ENCODE data around the gene RUNX1. TPM values are rescaled to one million over a fixed set of nuclear protein-coding genes. Genes with fewer than 3 reads are reported as not detected.
A peak's percentile ranks its signal among the peaks of the same experiment; 100 is the strongest.

Gene RUNX1
- total RNA-seq, 1 donor from 2014 or later, result 23.9 TPM

- Mint-ChIP-seq H3K27ac (ENCODE audit: unreplicated experiment) (no peak overlapping the region), H3K27me3 (ENCODE audit: unreplicated experiment) (no peaks in the 10 kb centered on the region), H3K9me3 (ENCODE audit: unreplicated experiment) (peaks cover 9% of the 10 kb centered on the region), H3K4me1 (ENCODE audit: unreplicated experiment) (peaks cover 3% of the 10 kb centered on the region), H3K4me3 (ENCODE audit: unreplicated experiment) (no peak overlapping the region), H3K36me3 (ENCODE audit: unreplicated experiment) (no peaks in the 10 kb centered on the region)
- no peak for TF ChIP-seq CTCF (IDR thresholded peaks at IDR 0.05)
- DNase-seq (ENCODE audit: extremely low spot score, unreplicated experiment), result peak; percentile 59
These were observed 287.3 kb downstream of the RUNX1 start for GRCh38 chr21:34761758-34762330.

- Mint-ChIP-seq H3K4me1 (ENCODE audit: unreplicated experiment) (peaks cover 10% of the 10 kb centered on the region), H3K27ac (ENCODE audit: unreplicated experiment) (no peak overlapping the region), H3K4me3 (ENCODE audit: unreplicated experiment) (no peak overlapping the region), H3K36me3 (ENCODE audit: unreplicated experiment) (no peaks in the 10 kb centered on the region), H3K9me3 (ENCODE audit: unreplicated experiment) (no peaks in the 10 kb centered on the region), H3K27me3 (ENCODE audit: unreplicated experiment) (no peaks in the 10 kb centered on the region)
- no peak for DNase-seq (ENCODE audit: extremely low spot score, unreplicated experiment)
- no peak for TF ChIP-seq CTCF (IDR thresholded peaks at IDR 0.05)
These were observed 294.1 kb downstream of the RUNX1 start for GRCh38 chr21:34754690-34755647.

- H3K27me3 Mint-ChIP-seq (ENCODE audit: unreplicated experiment), result no peaks in the 10 kb centered on the region
- H3K27ac Mint-ChIP-seq (ENCODE audit: unreplicated experiment), result no peak overlapping the region
- TF ChIP-seq CTCF (IDR thresholded peaks at IDR 0.05), result no peak
- DNase-seq (ENCODE audit: extremely low spot score, unreplicated experiment), result no peak
- peaks cover 9% of the 10 kb centered on the region for H3K4me1 Mint-ChIP-seq (ENCODE audit: unreplicated experiment)
- H3K4me3 Mint-ChIP-seq (ENCODE audit: unreplicated experiment), result no peak overlapping the region
- no peaks in the 10 kb centered on the region for H3K36me3 Mint-ChIP-seq (ENCODE audit: unreplicated experiment)
- H3K9me3 Mint-ChIP-seq (ENCODE audit: unreplicated experiment), result no peaks in the 10 kb centered on the region
These were observed 300.2 kb downstream of the RUNX1 start for GRCh38 chr21:34748862-34749261.

- Mint-ChIP-seq H3K4me1 (ENCODE audit: unreplicated experiment) (peaks cover 9% of the 10 kb centered on the region), H3K9me3 (ENCODE audit: unreplicated experiment) (no peaks in the 10 kb centered on the region), H3K4me3 (ENCODE audit: unreplicated experiment) (peak overlapping the region; percentile 32), H3K27ac (ENCODE audit: unreplicated experiment) (peak overlapping the region; percentile 41), H3K27me3 (ENCODE audit: unreplicated experiment) (peaks cover 6% of the 10 kb centered on the region), H3K36me3 (ENCODE audit: unreplicated experiment) (no peaks in the 10 kb centered on the region)
- DNase-seq (ENCODE audit: extremely low spot score, unreplicated experiment), result peak; percentile 92
- peak; percentile 91 for TF ChIP-seq CTCF (IDR thresholded peaks at IDR 0.05)
These were observed 303.4 kb downstream of the RUNX1 start for GRCh38 chr21:34745557-34746255.

GRCh38 chr21:34744801-34745200, 304.3 kb downstream of the RUNX1 start:
- Mint-ChIP-seq H3K9me3 (ENCODE audit: unreplicated experiment) (no peaks in the 10 kb centered on the region), H3K4me1 (ENCODE audit: unreplicated experiment) (peaks cover 9% of the 10 kb centered on the region), H3K36me3 (ENCODE audit: unreplicated experiment) (no peaks in the 10 kb centered on the region), H3K27ac (ENCODE audit: unreplicated experiment) (no peak overlapping the region), H3K4me3 (ENCODE audit: unreplicated experiment) (no peak overlapping the region), H3K27me3 (ENCODE audit: unreplicated experiment) (peaks cover 6% of the 10 kb centered on the region)
- DNase-seq (ENCODE audit: extremely low spot score, unreplicated experiment), result no peak
- no peak for TF ChIP-seq CTCF (IDR thresholded peaks at IDR 0.05)

Measured in osteocyte (in vitro differentiated cells).